A549 treated with ZK216348 at 1 μM for 4 hours (cell line): Measurements from ENCODE around the gene KRT74. TPM values are rescaled to one million over a fixed set of nuclear protein-coding genes. Genes with fewer than 3 reads are reported as not detected.

Experiments used
- total RNA-seq: library from RNA; stranded (reverse); fragments of 200-300 nt; extraction: Qiagen RNA extraction; gene quantifications from 5 replicates; pipeline ENCODE4 v1.2.3, GENCODE V29; 2022; ENCODE audit warnings: low read depth

The KRT74 gene
- not detected in 5 replicates for total RNA-seq

GRCh38 chr12:52573743-52574142 lies at the start of gene KRT74:
Gene KRT74 (minus strand): TSS chr12:52573843. CDS start chr12:52573777, 66 bp downstream.

DNA sequence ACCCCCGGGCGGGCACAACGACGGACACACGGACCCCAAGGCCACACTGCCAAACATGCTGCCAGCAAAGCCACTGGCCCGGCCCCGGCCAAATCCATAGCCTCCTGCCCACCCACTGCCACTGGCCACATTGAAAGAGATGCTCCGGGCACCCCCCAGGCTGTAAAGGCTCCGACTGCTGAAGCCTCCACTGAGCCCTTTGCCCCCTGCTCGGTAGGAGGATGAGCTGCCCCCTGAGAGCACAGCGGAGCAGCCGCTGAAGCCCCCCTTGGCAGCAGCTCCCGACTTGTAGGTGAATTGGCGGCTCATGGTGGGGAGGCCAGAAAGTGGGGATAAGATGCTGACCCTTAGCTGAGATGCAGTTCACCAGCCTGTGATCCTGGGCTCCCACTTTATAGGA lies 44.6 kb upstream of the KRT74 start, which contains the start of gene KRT73:
Gene KRT73, minus strand, starts transcription at position 344 of the 400 bp plus-strand sequence. Its CDS starts 35 bp downstream, at position 309.

DNA sequence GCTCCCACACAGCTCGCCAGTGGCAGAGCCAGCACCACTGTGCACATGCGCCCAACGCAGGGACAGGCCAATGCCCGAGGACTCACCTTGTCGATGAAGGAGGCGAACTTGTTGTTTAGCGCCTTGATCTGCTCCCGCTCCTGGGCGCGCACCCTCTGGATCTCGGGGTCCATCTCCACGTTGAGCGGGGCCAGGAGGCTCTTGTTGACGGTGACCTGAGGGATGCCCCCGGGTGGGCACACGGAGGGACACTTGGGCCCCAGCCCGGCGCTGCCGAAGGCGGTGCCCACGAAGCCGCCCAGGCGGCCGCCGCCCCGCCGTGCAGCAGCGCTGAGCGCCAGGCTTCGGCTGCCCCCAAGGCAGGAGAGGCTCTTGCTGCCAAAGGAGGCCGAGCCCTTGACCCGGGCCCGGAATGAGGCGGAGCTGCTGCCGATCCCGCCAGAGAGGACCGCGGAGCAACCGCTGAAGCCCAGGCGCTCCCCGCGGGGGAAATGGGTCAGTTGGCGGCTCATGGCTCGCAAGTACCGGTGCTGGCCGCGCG lies 27.4 kb upstream of the KRT74 start, which contains the start of gene KRT72:
Gene KRT72, minus strand, starts transcription at position 523 of the 541 bp plus-strand sequence. Its CDS starts 11 bp downstream, at position 512.

GRCh38 chr12:52552681-52553195 lies 20.9 kb downstream of the KRT74 start, which contains the start of gene KRT71:
Gene KRT71 (minus strand): TSS chr12:52553145. CDS start chr12:52553077, 68 bp downstream.

DNA sequence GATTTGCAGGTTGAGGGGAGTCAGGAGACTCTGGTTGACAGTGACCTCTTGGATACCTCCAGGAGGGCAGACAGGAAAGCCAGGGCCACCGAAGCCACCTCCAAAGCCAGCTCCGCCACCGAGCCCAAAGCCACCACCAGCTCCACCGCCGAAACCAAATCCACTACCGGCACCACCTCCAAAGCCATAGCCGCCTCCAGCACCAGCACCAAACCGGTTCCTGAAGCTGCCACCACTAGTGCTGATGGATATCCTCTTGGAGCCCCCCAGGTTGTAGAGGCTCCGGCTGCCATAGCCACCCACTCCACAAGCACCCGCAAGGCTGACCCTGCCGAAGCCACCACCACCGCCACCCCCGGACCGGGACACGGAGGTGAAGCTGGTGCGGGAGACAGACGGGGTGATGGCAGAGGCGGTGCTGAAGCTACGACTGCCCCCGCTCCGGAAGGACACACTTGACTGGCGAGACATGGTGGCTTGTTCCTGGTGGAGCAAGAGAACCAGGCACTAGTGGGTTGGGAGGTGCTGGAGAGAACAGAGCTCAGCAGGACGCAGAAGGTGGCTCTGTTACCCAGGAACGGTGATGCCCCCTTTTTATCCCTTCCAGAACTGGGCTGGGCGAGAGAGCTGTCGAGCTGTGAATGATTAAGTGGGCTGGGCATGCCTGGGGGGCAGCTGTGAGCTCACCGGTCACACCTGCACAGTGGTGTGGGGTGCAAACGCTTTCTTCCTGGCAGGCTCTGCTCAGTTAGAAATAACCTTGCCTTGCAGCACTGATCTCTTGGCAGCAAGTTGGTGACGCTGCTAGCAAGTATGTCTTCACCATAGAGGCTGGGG lies 53.6 kb downstream of the KRT74 start, which contains the start of gene KRT5:
Gene KRT5, minus strand, starts transcription at position 569 of the 837 bp plus-strand sequence. Its CDS starts 98 bp downstream, at position 471.

Other genes starting within 250 kb of the KRT74 start
- not detected in 5 replicates for gene KRT85, start 206.4 kb downstream of the KRT74 start, total RNA-seq
- gene KRT84, start 188.2 kb downstream of the KRT74 start, total RNA-seq = not detected in 5 replicates
- not detected in 5 replicates for gene KRT82, start 167.5 kb downstream of the KRT74 start, total RNA-seq
- gene KRT75, start 139.5 kb downstream of the KRT74 start, total RNA-seq = 0.12 to 0.20 TPM (median 0.16 TPM) in 4 of 5 replicates, not detected in the other
- gene KRT6B, start 121.7 kb downstream of the KRT74 start, total RNA-seq = 0.11 TPM in 1 of 5 replicates, not detected in the others
- not detected in 5 replicates for gene KRT6C, start 100.0 kb downstream of the KRT74 start, total RNA-seq
- gene KRT6A, start 80.6 kb downstream of the KRT74 start, total RNA-seq = 3.0 to 5.6 TPM (median 5.1 TPM) in 5 replicates
- gene KRT5, start 53.4 kb downstream of the KRT74 start, total RNA-seq = 0.20 to 0.49 TPM (median 0.25 TPM) in 5 replicates
- not detected in 5 replicates for gene KRT71, start 20.7 kb downstream of the KRT74 start, total RNA-seq
- gene KRT72, start 27.6 kb upstream of the KRT74 start, total RNA-seq = not detected in 5 replicates
- not detected in 5 replicates for gene KRT73, start 44.7 kb upstream of the KRT74 start, total RNA-seq
- gene KRT2, start 78.4 kb upstream of the KRT74 start, total RNA-seq = not detected in 5 replicates
- not detected in 5 replicates for gene KRT1, start 106.6 kb upstream of the KRT74 start, total RNA-seq
- gene KRT77, start 129.7 kb upstream of the KRT74 start, total RNA-seq = not detected in 5 replicates
- not detected in 5 replicates for gene KRT76, start 203.5 kb upstream of the KRT74 start, total RNA-seq
- gene KRT3, start 222.3 kb upstream of the KRT74 start, total RNA-seq = 0.09 TPM in 1 of 5 replicates, not detected in the others
- 1.7 to 4.0 TPM (median 2.7 TPM) in 5 replicates for gene KRT4, start 240.3 kb upstream of the KRT74 start, total RNA-seq